Measurements from ENCODE around the gene C17orf107. TPM values are rescaled to one million over a fixed set of nuclear protein-coding genes. Genes with fewer than 3 reads are reported as not detected.
A peak's percentile ranks its signal among the peaks of the same experiment; 100 is the strongest.
"Not testable (repeated sequence)": the region's sequence is repeated elsewhere in the genome, so short reads cannot be mapped to it uniquely, and the experiment has no call there.

Gene C17orf107
- total and polyA plus RNA-seq, 8 donors: 0.63 to 5.3 (median 1.2) TPM

DNA sequence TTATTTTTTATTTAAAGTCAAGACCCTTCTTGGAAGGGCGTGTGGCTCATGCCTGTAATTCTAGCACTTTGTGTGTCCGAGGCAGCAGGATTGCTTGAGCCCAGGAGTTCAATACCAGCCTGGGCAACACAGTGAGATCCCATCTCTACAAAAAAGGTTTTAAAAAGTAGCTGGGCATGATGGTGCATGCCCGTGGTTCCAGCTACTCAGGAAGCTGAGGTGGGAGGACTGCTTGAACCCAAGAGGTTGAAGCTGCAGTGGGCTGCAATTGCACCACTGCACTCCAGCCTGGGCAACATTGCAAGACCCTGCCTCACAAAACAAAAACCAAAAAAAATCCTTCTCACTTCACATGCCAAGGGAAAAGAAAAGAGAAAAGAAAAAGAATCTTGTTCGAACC lies 36.6 kb upstream of the C17orf107 start:
- H3K4me3 ChIP-seq: no peak overlapping the region
- TF ChIP-seq, protein P1, sequence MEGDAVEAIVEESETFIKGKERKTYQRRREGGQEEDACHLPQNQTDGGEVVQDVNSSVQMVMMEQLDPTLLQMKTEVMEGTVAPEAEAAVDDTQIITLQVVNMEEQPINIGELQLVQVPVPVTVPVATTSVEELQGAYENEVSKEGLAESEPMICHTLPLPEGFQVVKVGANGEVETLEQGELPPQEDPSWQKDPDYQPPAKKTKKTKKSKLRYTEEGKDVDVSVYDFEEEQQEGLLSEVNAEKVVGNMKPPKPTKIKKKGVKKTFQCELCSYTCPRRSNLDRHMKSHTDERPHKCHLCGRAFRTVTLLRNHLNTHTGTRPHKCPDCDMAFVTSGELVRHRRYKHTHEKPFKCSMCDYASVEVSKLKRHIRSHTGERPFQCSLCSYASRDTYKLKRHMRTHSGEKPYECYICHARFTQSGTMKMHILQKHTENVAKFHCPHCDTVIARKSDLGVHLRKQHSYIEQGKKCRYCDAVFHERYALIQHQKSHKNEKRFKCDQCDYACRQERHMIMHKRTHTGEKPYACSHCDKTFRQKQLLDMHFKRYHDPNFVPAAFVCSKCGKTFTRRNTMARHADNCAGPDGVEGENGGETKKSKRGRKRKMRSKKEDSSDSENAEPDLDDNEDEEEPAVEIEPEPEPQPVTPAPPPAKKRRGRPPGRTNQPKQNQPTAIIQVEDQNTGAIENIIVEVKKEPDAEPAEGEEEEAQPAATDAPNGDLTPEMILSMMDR (IDR thresholded peaks at IDR 0.05): no peak
- peaks cover 0 to 11% of the 10 kb centered on the region in 2 donors for H3K36me3 ChIP-seq
- H3K4me1 ChIP-seq: peaks cover 0 to 24% of the 10 kb centered on the region in 2 donors
- DNase-seq: no peak
- H3K27me3 ChIP-seq: no peaks in the 10 kb centered on the region
- no peaks in the 10 kb centered on the region for H3K9me3 ChIP-seq
- no peak overlapping the region for H3K27ac ChIP-seq
- intact Hi-C loops (cut with DNase I): no loop called here
- ATAC-seq: no peak

DNA sequence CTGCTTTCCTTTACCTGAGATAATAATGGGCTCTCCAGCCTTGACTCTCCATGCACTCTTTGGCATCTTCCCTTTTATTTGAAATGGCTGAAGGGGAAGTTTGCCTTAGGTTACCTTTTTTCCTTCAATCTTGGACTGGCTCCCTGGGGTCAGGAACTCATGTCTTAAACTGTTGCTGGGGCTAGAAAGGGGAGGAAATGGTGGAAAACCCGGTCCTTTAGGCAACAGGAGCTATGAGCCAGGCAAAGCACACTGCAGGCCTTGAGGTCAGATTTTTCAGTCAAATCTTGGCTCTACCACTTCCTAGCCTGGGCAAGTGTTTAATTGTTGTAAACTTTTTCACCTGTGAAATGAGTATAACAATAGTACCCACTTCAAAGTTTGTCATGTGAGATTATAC lies 36.0 kb upstream of the C17orf107 start:
- Histone ChIP-seq H3K36me3 (peaks cover 0 to 11% of the 10 kb centered on the region in 2 donors), H3K4me3 (no peak overlapping the region), H3K27ac (no peak overlapping the region), H3K9me3 (no peaks in the 10 kb centered on the region), H3K27me3 (no peaks in the 10 kb centered on the region), H3K4me1 (peaks cover 0 to 18% of the 10 kb centered on the region in 2 donors)
- ATAC-seq: no peak
- TF ChIP-seq, protein P1 (IDR thresholded peaks at IDR 0.05): no peak
- intact Hi-C loops (cut with DNase I): no loop called here
- DNase-seq: no peak

DNA sequence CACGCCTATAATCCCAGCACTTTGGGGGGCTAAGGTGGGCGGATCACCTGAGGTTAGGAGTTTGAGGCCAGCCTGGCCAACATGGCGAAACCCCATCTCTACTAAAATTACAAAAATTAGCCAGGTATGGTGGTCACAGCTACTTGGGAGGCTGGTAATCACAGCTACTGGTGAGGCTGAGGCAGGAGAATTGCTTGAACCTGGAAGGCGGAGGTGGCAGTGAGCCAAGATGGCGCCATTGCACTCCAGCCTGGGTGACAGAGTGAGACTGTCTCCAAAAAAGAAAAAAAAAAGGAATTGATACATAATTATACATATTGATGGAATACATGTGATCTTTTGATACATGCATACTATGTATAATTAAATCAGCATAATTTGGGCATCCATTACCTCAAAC lies 31.8 kb upstream of the C17orf107 start:
- peaks cover 0 to 27% of the 10 kb centered on the region in 2 donors for H3K4me1 ChIP-seq
- H3K9me3 ChIP-seq; ATAC-seq; intact Hi-C loops (cut with DNase I); H3K4me3 ChIP-seq; H3K27me3 ChIP-seq; H3K36me3 ChIP-seq; H3K27ac ChIP-seq: not testable (repeated sequence)
- peak in 1 of 4 donors; percentile 20 for DNase-seq

DNA sequence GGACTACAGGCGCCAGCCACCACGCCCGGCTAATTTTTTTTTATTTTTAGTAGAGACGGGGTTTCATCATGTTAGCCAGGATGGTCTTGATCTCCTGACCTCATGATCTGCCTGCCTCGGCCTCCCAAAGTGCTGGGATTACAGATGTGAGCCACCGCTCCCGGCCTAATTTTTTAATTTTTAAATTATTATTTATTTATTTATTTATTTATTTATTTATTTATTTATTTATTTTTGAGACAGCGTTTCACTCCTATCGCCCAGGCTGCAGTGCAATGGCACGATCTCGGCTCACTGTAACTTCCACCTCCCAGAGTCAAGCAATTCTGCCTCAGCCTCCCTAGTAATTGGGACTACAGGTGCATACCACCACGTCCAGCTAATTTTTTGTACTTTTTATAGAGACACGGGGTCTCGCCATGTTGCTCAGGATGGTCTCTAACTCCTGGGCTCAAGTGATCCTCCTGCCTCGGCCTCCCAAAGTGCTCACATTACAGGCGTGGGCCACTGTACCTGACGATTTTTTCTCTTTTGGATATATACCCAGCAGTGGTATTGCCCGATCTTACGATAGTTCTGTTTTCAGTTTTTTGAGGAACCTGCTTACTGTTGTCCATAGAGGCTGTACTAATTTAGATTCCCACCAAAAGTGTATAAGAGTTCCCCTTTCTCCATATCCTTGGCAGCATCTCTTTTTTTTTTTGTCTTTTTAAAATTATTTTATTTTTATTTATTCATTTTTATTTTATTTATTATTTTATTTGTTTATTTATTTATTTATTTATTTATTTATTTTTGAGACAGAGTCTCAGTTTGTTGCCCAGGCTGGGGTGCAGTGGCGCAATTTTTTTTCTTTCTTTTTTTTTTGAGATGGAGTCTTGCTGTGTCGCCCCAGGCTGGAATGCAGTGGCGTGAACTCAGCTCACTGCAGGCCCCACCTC lies 30.0 kb upstream of the C17orf107 start:
- ATAC-seq; intact Hi-C loops (cut with DNase I): not testable (repeated sequence)

DNA sequence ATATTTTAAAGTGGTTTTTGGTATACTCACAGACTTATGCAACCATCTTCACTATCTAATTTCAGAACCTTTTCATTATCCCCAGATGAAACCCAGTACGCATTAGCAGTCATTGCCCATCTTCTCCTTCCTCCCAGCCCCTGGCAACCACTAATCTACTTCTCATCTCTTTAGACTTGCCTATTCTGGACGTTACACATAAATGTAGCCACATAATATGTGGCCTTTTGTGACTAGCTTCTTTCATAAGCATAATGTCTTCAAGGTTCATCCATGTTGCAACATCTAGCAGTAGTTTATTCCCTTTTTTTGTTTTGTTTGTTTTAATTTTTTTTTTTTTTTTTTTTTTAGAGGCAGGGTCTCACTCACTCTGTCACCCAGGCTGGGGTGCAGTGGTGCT lies 28.5 kb upstream of the C17orf107 start:
- TF ChIP-seq, protein P1 (IDR thresholded peaks at IDR 0.05): no peak
- no peak for DNase-seq
- H3K27ac ChIP-seq: no peak overlapping the region
- no peaks in the 10 kb centered on the region for H3K27me3 ChIP-seq
- H3K4me3 ChIP-seq: no peak overlapping the region
- no peaks in the 10 kb centered on the region for H3K9me3 ChIP-seq
- no peak for ATAC-seq
- no peaks in the 10 kb centered on the region for H3K36me3 ChIP-seq
- intact Hi-C loops (cut with DNase I): no loop called here
- peaks cover 0 to 32% of the 10 kb centered on the region in 2 donors for H3K4me1 ChIP-seq

More for the DNA sequence above, 30.0 kb upstream of the C17orf107 start:
- not testable (repeated sequence) for H3K27me3 ChIP-seq, H3K27ac ChIP-seq, H3K9me3 ChIP-seq, H3K4me3 ChIP-seq, H3K36me3 ChIP-seq
- DNase-seq: peak in 1 of 4 donors; percentile 4
- H3K4me1 ChIP-seq: peaks cover 0 to 32% of the 10 kb centered on the region in 2 donors

DNA sequence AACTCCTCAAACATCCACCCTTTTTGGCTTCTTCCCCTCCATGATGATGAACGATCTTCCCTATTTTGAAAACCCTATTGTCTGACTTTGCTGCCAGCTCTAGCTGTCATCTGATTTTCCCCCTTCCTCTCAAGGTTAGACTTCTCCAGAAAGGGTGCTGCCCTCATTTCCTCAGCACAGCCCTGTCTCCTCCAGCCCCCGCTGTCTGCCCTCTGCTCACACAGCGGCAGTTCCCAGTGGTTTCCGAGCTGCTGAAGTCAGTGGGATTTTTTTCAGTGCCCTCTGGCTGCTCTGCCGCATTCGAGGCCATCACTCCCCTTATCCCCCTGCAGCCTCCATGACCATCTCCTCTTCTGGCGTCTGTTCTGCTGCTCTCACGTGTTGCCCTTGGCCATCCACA lies 26.6 kb upstream of the C17orf107 start:
- peak; percentile 76 for ATAC-seq
- peak overlapping the region in 1 of 2 donors; percentile 41 for H3K27ac ChIP-seq

More for the DNA sequence above, 26.6 kb upstream of the C17orf107 start:
- H3K36me3 ChIP-seq: no peaks in the 10 kb centered on the region
- H3K4me1 ChIP-seq: peaks cover 0 to 32% of the 10 kb centered on the region in 2 donors
- TF ChIP-seq, protein P1 (IDR thresholded peaks at IDR 0.05): no peak
- H3K9me3 ChIP-seq: no peaks in the 10 kb centered on the region
- no peaks in the 10 kb centered on the region for H3K27me3 ChIP-seq
- H3K4me3 ChIP-seq: no peak overlapping the region
- intact Hi-C loops (cut with DNase I): no loop called here
- peak in 2 of 4 donors; percentile 49 to 71 for DNase-seq
